HepG2 (cell line): ENCODE measurements around the gene KRTCAP3. TPM values are rescaled to one million over a fixed set of nuclear protein-coding genes. Genes with fewer than 3 reads are reported as not detected.

Experiments used
- CC2D1A ChIP-seq: sonication (generic); formaldehyde crosslinking; IDR thresholded peaks from 2 replicates; pipeline ENCODE4 v1.8.1; 2023; ENCODE audit warnings: mild to moderate bottlenecking, missing genetic modification reagents
- CCAR2 ChIP-seq: fragments of 200-400 bp; formaldehyde crosslinking; optimal IDR thresholded peaks from 2 replicates; pipeline ENCODE3; 2018; ENCODE audit warnings: low read depth, mild to moderate bottlenecking, low read length, moderate library complexity
- CREB1 ChIP-seq, 2 experiments: fragments of 450-650 bp in 1 of 2; IDR thresholded peaks; 2 replicates each; pipeline ENCODE4 v1.6.1; 2016 to 2017; ENCODE audit warnings: control low read depth in 1 of 2, mild to moderate bottlenecking in 1 of 2, missing compliant biosample characterization in 1 of 2, missing genetic modification characterization in 1 of 2
- IRX3 ChIP-seq: sonication (generic); formaldehyde crosslinking; IDR thresholded peaks from 2 replicates; pipeline ENCODE4 v1.8.1; 2023; ENCODE audit warnings: mild to moderate bottlenecking, low read depth, missing genetic modification reagents, borderline replicate concordance
- MLLT10 ChIP-seq: sonication (generic); formaldehyde crosslinking; IDR thresholded peaks from 2 replicates; pipeline ENCODE4 v1.4.0; 2020; ENCODE audit warnings: missing genetic modification reagents
- MXD4 ChIP-seq: IDR thresholded peaks from 2 replicates; pipeline ENCODE4 v1.6.1; 2016; ENCODE audit warnings: mild to moderate bottlenecking, missing biosample characterization, missing genetic modification reagents
- NFIC ChIP-seq: IDR thresholded peaks from 2 replicates; pipeline ENCODE4 v1.6.1; 2012; ENCODE audit warnings: mild to moderate bottlenecking, low read length, inconsistent platforms
- NPAS2 ChIP-seq: sonication (generic); formaldehyde crosslinking; IDR thresholded peaks from 2 replicates; pipeline ENCODE4 v1.8.0; 2022; ENCODE audit warnings: mild to moderate bottlenecking, missing genetic modification reagents, borderline replicate concordance
- PHF8 ChIP-seq: sonication (generic); formaldehyde crosslinking; IDR thresholded peaks from 2 replicates; pipeline ENCODE4 v1.5.0; 2020; ENCODE audit warnings: missing genetic modification reagents
- PRMT3 ChIP-seq: sonication (generic); formaldehyde crosslinking; IDR thresholded peaks from 2 replicates; pipeline ENCODE4 v1.8.1; 2022; ENCODE audit warnings: low read depth, mild to moderate bottlenecking, moderate library complexity, missing genetic modification reagents, borderline replicate concordance
- SALL2 ChIP-seq: sonication (generic); formaldehyde crosslinking; IDR thresholded peaks from 2 replicates; pipeline ENCODE4 v1.8.1; 2023; ENCODE audit warnings: mild to moderate bottlenecking, missing genetic modification reagents, inconsistent platforms
- SMARCC2 ChIP-seq: fragments of 450-650 bp; IDR thresholded peaks from 2 replicates; pipeline ENCODE4 v1.6.1; 2017; ENCODE audit warnings: antibody characterized with exemption, mild to moderate bottlenecking
- TFE3 ChIP-seq: IDR thresholded peaks from 2 replicates; pipeline ENCODE4 v1.6.1; 2016
- ZBTB10 ChIP-seq: sonication (generic); formaldehyde crosslinking; IDR thresholded peaks from 2 replicates; pipeline ENCODE4 v1.4.0; 2020; ENCODE audit warnings: missing genetic modification reagents, borderline replicate concordance
- ZBTB20 ChIP-seq: sonication (generic); formaldehyde crosslinking; IDR thresholded peaks from 2 replicates; pipeline ENCODE4 v1.8.1; 2023; ENCODE audit warnings: missing genetic modification reagents, low read depth, mild to moderate bottlenecking, borderline replicate concordance
- ZNF280D ChIP-seq: sonication (generic); formaldehyde crosslinking; IDR thresholded peaks from 2 replicates; pipeline ENCODE4 v1.5.1; 2020; ENCODE audit warnings: mild to moderate bottlenecking, missing genetic modification reagents
- ZNF343 ChIP-seq: sonication (generic); formaldehyde crosslinking; IDR thresholded peaks from 2 replicates; pipeline ENCODE4 v1.4.0; 2020; ENCODE audit warnings: mild to moderate bottlenecking, missing genetic modification reagents
- ZNF513 ChIP-seq: sonication (generic); formaldehyde crosslinking; conservative IDR thresholded peaks from 2 replicates; pipeline ENCODE4 v1.5.0; 2020; ENCODE audit warnings: missing genetic modification reagents
- ZNF879 ChIP-seq: sonication (generic); formaldehyde crosslinking; IDR thresholded peaks from 2 replicates; pipeline ENCODE4 v1.8.1; 2023; ENCODE audit warnings: missing genetic modification reagents
- polyA plus RNA-seq, 8 experiments: library from polyadenylated mRNA; depleted of rRNA in 3 of 8; stranded (reverse) in 7 of 8; unstranded in 1 of 8; fragments of >200 nt; fragmentation: Illumina TruSeq in 4 of 8; extraction: Trizol in 4 of 8; gene quantifications; 2 replicates each; pipeline versions ENCODE4 v1.2.1 to v1.2.3, GENCODE V29; 2011 to 2016; ENCODE audit warnings: low read depth in 4 of 8, missing spikeins in 1 of 8, mixed read lengths in 1 of 8; ENCODE audit not compliant: insufficient read depth in 1 of 8
- total RNA-seq, 5 experiments: library from RNA; depleted of rRNA; stranded (reverse); fragments of >200 nt; fragmentation: Illumina TruSeq; extraction: Trizol; gene quantifications; 2 replicates each; pipeline ENCODE4 v1.2.3, GENCODE V29; 2016; ENCODE audit warnings: low read depth in 1 of 5

Gene KRTCAP3
- total and polyA plus RNA-seq, 2 of the 13 experiments (the other 11 are each of a cell fraction or from before 2014, with no cell fraction given) = 2.1 to 4.5 TPM

DNA sequence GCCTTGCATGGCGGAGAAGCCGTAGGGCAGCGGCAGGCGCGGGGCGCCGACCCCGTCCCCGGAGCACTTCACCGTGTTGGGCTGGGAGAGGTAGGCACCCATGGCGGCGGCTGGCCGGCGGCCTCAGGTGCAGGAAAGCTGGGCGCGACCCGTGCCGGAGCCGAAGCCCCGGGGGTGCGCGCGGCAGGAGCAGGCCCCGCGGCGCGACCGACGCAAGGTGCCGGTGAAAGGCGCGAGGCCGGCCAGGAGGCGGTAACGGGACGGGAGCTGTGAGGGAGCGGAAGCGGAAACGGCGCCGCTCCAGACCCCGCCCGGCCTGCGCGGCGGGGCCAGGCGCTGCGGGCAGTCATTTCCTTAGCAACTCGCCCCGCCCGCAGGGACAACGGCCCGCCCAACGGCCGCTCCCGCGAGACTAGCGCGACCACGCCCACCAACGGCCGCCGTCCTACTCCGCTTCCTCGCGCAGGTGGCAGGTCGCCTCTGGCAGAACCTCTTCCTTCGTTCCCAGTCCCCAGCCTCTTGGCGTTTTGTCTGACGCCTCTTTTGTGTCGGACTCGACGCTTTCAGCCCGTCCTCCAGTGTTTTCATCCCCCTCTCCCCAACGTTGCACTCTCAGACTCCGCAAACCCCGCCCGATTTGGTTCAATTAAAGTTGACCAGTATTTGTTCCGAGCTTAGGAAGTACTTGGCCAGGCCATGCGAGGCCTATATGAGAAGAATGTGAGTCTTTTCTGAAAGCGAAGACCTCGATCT lies 32.7 kb upstream of the KRTCAP3 start, which contains the start of gene PPM1G (continued):
- TF ChIP-seq NPAS2 (no peak), CCAR2 (peak; percentile 84), CREB1 (IDR thresholded peaks at IDR 0.05) (0 out of 2 replicates have a peak, but pooled peaks have one; percentile 21), CREB1 (CRISPR knock-in tag; IDR thresholded peaks at IDR 0.05) (no peak), ZNF513 (0 out of 2 replicates have a peak, but pooled peaks have one; percentile 76), SALL2 (CRISPR knock-in tag) (peak; percentile 84), ZBTB20 (CRISPR knock-in tag) (peak; percentile 57), NFIC (no peak; the same call in 1 of the 2 replicates), MLLT10 (CRISPR knock-in tag) (no peak), SMARCC2 (no peak), ZNF343 (CRISPR knock-in tag) (peak; percentile 100), IRX3 (CRISPR knock-in tag) (0 out of 2 replicates have a peak, but pooled peaks have one; percentile 85), TFE3 (CRISPR knock-in tag) (peak; percentile 75; the same call in 1 of the 2 replicates), PRMT3 (CRISPR knock-in tag) (peak; percentile 64; the same call in 1 of the 2 replicates), PHF8 (CRISPR knock-in tag) (peak; percentile 95), CC2D1A (CRISPR knock-in tag) (peak; percentile 59; the same call in 1 of the 2 replicates), ZNF879 (peak; percentile 95), MXD4 (CRISPR knock-in tag) (peak; percentile 97), ZNF280D (CRISPR knock-in tag) (peak; percentile 73; the same call in 1 of the 2 replicates), ZBTB10 (CRISPR knock-in tag) (0 out of 2 replicates have a peak, but pooled peaks have one; percentile 54)
